NCI-H2227 (cell line): ENCODE measurements around the gene ZMIZ1.

Source experiments
- DNase-seq: peaks from one replicate; lab custom pipeline; 2025; ENCODE audit not compliant: unreplicated experiment; lab: John Stamatoyannopoulos, UW

Gene ZMIZ1

GRCh38 chr10:79116368-79116767 lies 47.6 kb downstream of the ZMIZ1 start:
- no peak for DNase-seq

- peak; percentile 6 for DNase-seq
These were observed 48.3 kb downstream of the ZMIZ1 start for GRCh38 chr10:79116801-79117723.

- no peak for DNase-seq
These were observed 49.8 kb downstream of the ZMIZ1 start for GRCh38 chr10:79118286-79119202.

GRCh38 chr10:79119306-79119705 lies 50.5 kb downstream of the ZMIZ1 start:
- no peak for DNase-seq

GRCh38 chr10:79123547-79123963 lies 54.8 kb downstream of the ZMIZ1 start:
- DNase-seq, result no peak

- no peak for DNase-seq
These were observed 55.3 kb downstream of the ZMIZ1 start for GRCh38 chr10:79124066-79124465.

GRCh38 chr10:79125092-79125491 lies 56.3 kb downstream of the ZMIZ1 start:
- no peak for DNase-seq

- no peak for DNase-seq
These were observed 57.8 kb downstream of the ZMIZ1 start for GRCh38 chr10:79126351-79127080.

GRCh38 chr10:79127151-79127961 lies 58.6 kb downstream of the ZMIZ1 start:
- peak; percentile 16 for DNase-seq

- DNase-seq, result no peak
These were observed 59.6 kb downstream of the ZMIZ1 start for GRCh38 chr10:79128241-79128922.

- DNase-seq, result no peak
These were observed 60.1 kb downstream of the ZMIZ1 start for GRCh38 chr10:79128923-79129305.

GRCh38 chr10:79129361-79129997 lies 60.7 kb downstream of the ZMIZ1 start:
- DNase-seq, result peak; percentile 50

GRCh38 chr10:79130255-79130654 lies 61.5 kb downstream of the ZMIZ1 start:
- no peak for DNase-seq

GRCh38 chr10:79130846-79131245 lies 62.1 kb downstream of the ZMIZ1 start:
- no peak for DNase-seq

- DNase-seq, result no peak
These were observed 63.3 kb downstream of the ZMIZ1 start for GRCh38 chr10:79131836-79132631.

GRCh38 chr10:79132681-79133381 lies 64.1 kb downstream of the ZMIZ1 start:
- DNase-seq, result no peak

- no peak for DNase-seq
These were observed 64.7 kb downstream of the ZMIZ1 start for GRCh38 chr10:79133416-79133815.

GRCh38 chr10:79135790-79136189 lies 67.0 kb downstream of the ZMIZ1 start:
- no peak for DNase-seq
